HG03280 (cell line): ENCODE measurements around the gene DCAF12.

Experiments used
- ATAC-seq: cut with Tn5 transposase; IDR thresholded peaks from one replicate; pipeline ENCODE4 v1.9.1; 2021; ENCODE audit warnings: mild to moderate bottlenecking, moderate library complexity; ENCODE audit not compliant: unreplicated experiment

Gene DCAF12

GRCh38 chr9:34127035-34127948 lies 794 bp upstream of the DCAF12 start:
- ATAC-seq, result no peak

GRCh38 chr9:34125681-34126206 lies 754 bp downstream of the DCAF12 start:
- no peak for ATAC-seq

GRCh38 chr9:34124926-34125325 lies 1.6 kb downstream of the DCAF12 start:
- no peak for ATAC-seq

- no peak for ATAC-seq
Observed at GRCh38 chr9:34124099-34124498, 2.4 kb downstream of the DCAF12 start.

GRCh38 chr9:34123682-34124081 lies 2.8 kb downstream of the DCAF12 start:
- ATAC-seq, result no peak

- no peak for ATAC-seq
Observed at GRCh38 chr9:34121996-34122395, 4.5 kb downstream of the DCAF12 start.

GRCh38 chr9:34119713-34120112 lies 6.8 kb downstream of the DCAF12 start:
- no peak for ATAC-seq

GRCh38 chr9:34114436-34114835 lies 12.1 kb downstream of the DCAF12 start:
- no peak for ATAC-seq

GRCh38 chr9:34106110-34106509 lies 20.4 kb downstream of the DCAF12 start:
- ATAC-seq, result no peak

- ATAC-seq, result no peak
Observed at GRCh38 chr9:34102796-34103195, 23.7 kb downstream of the DCAF12 start.

- ATAC-seq, result no peak
Observed at GRCh38 chr9:34098307-34098706, 28.2 kb downstream of the DCAF12 start.

GRCh38 chr9:34097865-34098264 lies 28.6 kb downstream of the DCAF12 start:
- ATAC-seq, result no peak

- ATAC-seq, result no peak
Observed at GRCh38 chr9:34096751-34097150, 29.7 kb downstream of the DCAF12 start.

- no peak for ATAC-seq
Observed at GRCh38 chr9:34093578-34093977, 32.9 kb downstream of the DCAF12 start.

GRCh38 chr9:34089311-34089710 lies 37.2 kb downstream of the DCAF12 start:
- no peak for ATAC-seq

GRCh38 chr9:34087370-34087769 lies 39.1 kb downstream of the DCAF12 start:
- ATAC-seq, result no peak

- no peak for ATAC-seq
Observed at GRCh38 chr9:34086864-34087263, 39.6 kb downstream of the DCAF12 start.

- ATAC-seq, result no peak
Observed at GRCh38 chr9:34085581-34086500, 40.7 kb downstream of the DCAF12 start.

- ATAC-seq, result no peak
Observed at GRCh38 chr9:34084562-34084961, 41.9 kb downstream of the DCAF12 start.

- ATAC-seq, result no peak
Observed at GRCh38 chr9:34079181-34079580, 47.3 kb downstream of the DCAF12 start.

GRCh38 chr9:34072868-34073590 lies 53.5 kb downstream of the DCAF12 start:
- no peak for ATAC-seq
